Hepatocyte (in vitro differentiated cells): ENCODE results near the gene TIFAB.

ENCODE experiments used
- EZH2 ChIP-seq: fragments of 200-600 bp; sonication (generic); IDR thresholded peaks from 2 replicates; pipeline ENCODE4 v1.6.1; 2016; ENCODE audit warnings: antibody characterized with exemption, mild to moderate bottlenecking, borderline replicate concordance
- EZH2phosphoT487 ChIP-seq: fragments of 200-600 bp; sonication (generic); IDR thresholded peaks from one replicate; pipeline ENCODE4 v1.6.1; 2018; ENCODE audit warnings: antibody characterized with exemption, mild to moderate bottlenecking, low read depth, moderate library complexity; ENCODE audit not compliant: unreplicated experiment, severe bottlenecking
- TF ChIP-seq, protein P1 (sequence below): fragments of 200-600 bp; sonication (generic); IDR thresholded peaks from 2 replicates; pipeline ENCODE4 v1.5.1; 2016; ENCODE audit warnings: antibody characterized with exemption, mild to moderate bottlenecking; ENCODE audit not compliant: poor library complexity

DNA sequence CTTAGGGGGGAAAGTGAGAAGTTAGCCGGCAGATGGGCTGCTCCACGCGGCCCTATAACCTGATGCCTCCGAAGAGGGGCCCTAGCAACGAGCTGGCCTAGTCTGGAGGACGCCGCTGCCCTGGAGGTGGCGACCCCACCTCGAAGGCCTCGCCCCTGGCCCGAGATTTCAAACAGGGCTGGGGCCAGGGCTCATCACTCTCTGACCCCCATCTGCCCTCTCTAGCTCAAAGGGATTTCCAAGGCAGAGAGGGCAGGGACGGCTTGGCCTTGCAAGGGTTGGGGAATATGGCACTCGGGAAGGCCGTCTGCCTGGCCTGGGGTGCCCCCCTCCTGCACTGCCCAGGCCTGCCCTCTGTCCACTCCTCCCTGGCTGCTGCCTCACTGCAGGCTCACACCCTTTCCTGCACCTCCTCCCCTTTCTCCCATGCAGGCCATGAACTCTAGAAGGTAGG is 25.5 kb upstream of the TIFAB start:
- TF ChIP-seq EZH2phosphoT487 (no peak), EZH2 (no peak)
- TF ChIP-seq, protein P1, sequence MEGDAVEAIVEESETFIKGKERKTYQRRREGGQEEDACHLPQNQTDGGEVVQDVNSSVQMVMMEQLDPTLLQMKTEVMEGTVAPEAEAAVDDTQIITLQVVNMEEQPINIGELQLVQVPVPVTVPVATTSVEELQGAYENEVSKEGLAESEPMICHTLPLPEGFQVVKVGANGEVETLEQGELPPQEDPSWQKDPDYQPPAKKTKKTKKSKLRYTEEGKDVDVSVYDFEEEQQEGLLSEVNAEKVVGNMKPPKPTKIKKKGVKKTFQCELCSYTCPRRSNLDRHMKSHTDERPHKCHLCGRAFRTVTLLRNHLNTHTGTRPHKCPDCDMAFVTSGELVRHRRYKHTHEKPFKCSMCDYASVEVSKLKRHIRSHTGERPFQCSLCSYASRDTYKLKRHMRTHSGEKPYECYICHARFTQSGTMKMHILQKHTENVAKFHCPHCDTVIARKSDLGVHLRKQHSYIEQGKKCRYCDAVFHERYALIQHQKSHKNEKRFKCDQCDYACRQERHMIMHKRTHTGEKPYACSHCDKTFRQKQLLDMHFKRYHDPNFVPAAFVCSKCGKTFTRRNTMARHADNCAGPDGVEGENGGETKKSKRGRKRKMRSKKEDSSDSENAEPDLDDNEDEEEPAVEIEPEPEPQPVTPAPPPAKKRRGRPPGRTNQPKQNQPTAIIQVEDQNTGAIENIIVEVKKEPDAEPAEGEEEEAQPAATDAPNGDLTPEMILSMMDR: no peak
